Heart left ventricle (tissue), 16 donors: ENCODE data around the gene CARS1. TPM values are rescaled to one million over a fixed set of nuclear protein-coding genes. Genes with fewer than 3 reads are reported as not detected.

Experiments used
- ATAC-seq, 4 donors: fragments of 200-7000 bp; cut with Tn5 transposase; one replicate each; pipeline ENCODE4 v1.9.1; 2020 to 2022; ENCODE audit warnings: moderate library complexity in 4 of 4, mild to moderate bottlenecking in 3 of 4, moderate number of reproducible peaks in 1 of 4
- DNase-seq, 5 donors: peaks; one replicate each; pipeline ENCODE4 v3.0.0-alpha.2; 2020
- H3K27ac ChIP-seq, 12 donors: fragments of 200-600 bp; sonication (generic) in 4 of 12; one replicate each; pipeline versions ENCODE4 v1.5.0 to v1.8.0; 2016 to 2022; ENCODE audit warnings: mild to moderate bottlenecking in 2 of 12
- H3K27me3 ChIP-seq, 9 donors: fragments of 200-600 bp; sonication (generic) in 2 of 9; one replicate each; pipeline versions ENCODE4 v1.5.1 to v1.8.0; 2016 to 2022; ENCODE audit warnings: mild to moderate bottlenecking in 3 of 9
- H3K36me3 ChIP-seq, 9 donors: fragments of 200-600 bp; sonication (generic) in 2 of 9; one replicate each; pipeline versions ENCODE4 v1.5.0 to v1.8.0; 2018 to 2022; ENCODE audit warnings: mild to moderate bottlenecking in 2 of 9
- H3K4me1 ChIP-seq, 12 donors: fragments of 200-600 bp; sonication (generic) in 4 of 12; one replicate each; pipeline versions ENCODE4 v1.5.0 to v1.8.0; 2016 to 2022; ENCODE audit warnings: mild to moderate bottlenecking in 3 of 12
- H3K4me3 ChIP-seq, 12 donors: fragments of 200-600 bp; sonication (generic) in 4 of 12; one replicate each; pipeline versions ENCODE4 v1.5.0 to v1.8.0; 2017 to 2022; ENCODE audit warnings: mild to moderate bottlenecking in 9 of 12, moderate library complexity in 4 of 12
- H3K9me3 ChIP-seq, 12 donors: fragments of 200-600 bp; sonication (generic) in 4 of 12; one replicate each; pipeline versions ENCODE4 v1.5.0 to v1.8.0; 2016 to 2022; ENCODE audit warnings: mild to moderate bottlenecking in 1 of 12
- POLR2A ChIP-seq, 2 donors: fragments of 450-650 bp; IDR thresholded peaks; one replicate each; pipeline ENCODE4 v1.6.1; 2017; ENCODE audit warnings: antibody characterized with exemption in 2 of 2, mild to moderate bottlenecking in 2 of 2, moderate library complexity in 2 of 2
- WGBS, 4 donors: extraction: QIAGEN DNeasy Blood & Tissue Kit in 2 of 4; methylation state at CpG; one replicate each; pipeline versions ENCODE4 v1.1.5 to v1.1.7; 2013 to 2018; 5-methylcytosine and 5-hydroxymethylcytosine counted together
- intact Hi-C, 10 donors: fragments of 100-400 bp; cut with DNase I; formaldehyde crosslinking; loops; one replicate each; pipeline versions ENCODE4 v1.11.1 to v1.14.2; 2022
- polyA plus RNA-seq, 2 donors: library from polyadenylated mRNA; stranded (reverse); fragments of 200-250 nt; gene quantifications; one replicate each; pipeline ENCODE4 v1.2.3, GENCODE V29; 2013
- total RNA-seq, 9 donors: library from RNA; depleted of rRNA in 2 of 9; stranded (reverse); fragments of >200 nt in 2 of 9; fragmentation: NEBNext Ultra II Directional in 3 of 9; extraction: Animal tissue kit (Norgen Biotek cat#: 25700) in 3 of 9; gene quantifications; one replicate each; pipeline versions ENCODE4 v1.1.0 to v1.2.4, GENCODE V29; 2016 to 2023
- TF ChIP-seq, protein P1 (sequence below), 12 donors: fragments of 200-600 bp; sonication (generic) in 4 of 12; IDR thresholded peaks; one replicate each; pipeline versions ENCODE4 v1.5.0 to v1.8.0; 2018 to 2022; ENCODE audit warnings: antibody characterized with exemption in 12 of 12, mild to moderate bottlenecking in 5 of 12
- donor health status: ischemic (EF 13 %, LVEDD 7.1; RV severe dilation, severe dysfunction).
- donor health status: healthy with polysubstance abuse.
- donor health status: DM: no; HTN: yes; CAD: no.
- donor health status: DM: no; HTN: no; CAD: no.
- donor health status: ischemic (EF 25% LVEDD 6.9; RV normal size, moderate dysfunction).
- donor health status: ischemic (EF 25% LVEDD 5.7; RV mildly dilated, moderate dysfunction).
- donor health status: healthy.
- donor health status: DM: yes; HTN: yes; CAD: no.
- donor health status: ischemic (EF 35%, LVEDD 5.7; RV mildly dilated, moderate dysfunction).
- donor health status: nonischemic (EF 11% LVEDD 7.7; RV severe dilation, severe dysfunction).
- donor health status: DM: yes; HTN: yes; CAD: no.
- donor health status: PGD.
- donor health status: ischemic (EF 29% LVEDD 5.4; RV normal size, mild dysfunction).
- donor health status: nonischemic (EF 23%, LVEDD 6.1; RV moderate dilation, normal function).

Gene CARS1
- total and polyA plus RNA-seq, 11 donors: 9.3 to 30.5 (median 18.5) TPM

DNA sequence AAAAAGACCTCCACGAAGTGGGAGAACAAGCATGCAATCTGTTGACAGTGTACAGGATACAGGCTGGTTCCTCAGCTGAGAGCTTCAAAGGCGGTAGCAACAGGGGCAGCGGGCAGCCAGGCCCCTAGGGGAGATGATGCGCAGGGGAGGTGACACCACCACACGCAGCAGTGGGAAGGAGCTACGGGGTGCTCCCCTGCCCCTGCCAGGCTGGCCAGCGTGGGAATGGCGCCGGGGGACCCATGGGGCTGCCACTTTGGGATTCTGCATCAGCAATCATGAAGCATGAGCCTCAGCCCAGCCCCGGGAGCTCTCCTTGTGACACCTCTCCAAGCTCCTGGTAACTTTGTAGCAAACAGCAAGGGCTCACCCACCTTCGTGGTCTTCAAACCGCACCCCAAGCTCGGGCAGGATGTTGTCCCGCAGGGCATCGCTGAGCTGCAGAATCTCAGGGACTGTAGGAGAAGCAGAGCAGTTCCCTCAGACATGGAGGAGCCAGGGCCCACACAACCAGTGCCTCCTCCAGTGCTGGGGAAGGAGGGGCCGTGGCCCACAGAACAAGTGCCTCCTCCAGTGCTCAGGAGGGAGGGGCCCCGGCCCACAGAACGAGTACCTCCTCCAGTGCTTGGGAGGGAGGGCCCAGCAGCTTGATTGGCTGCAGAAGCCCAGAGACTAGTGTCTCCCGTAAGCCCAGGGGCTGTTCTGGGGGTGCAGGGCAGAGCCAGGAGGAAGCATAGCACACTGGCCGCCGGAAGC, 50.5 kb downstream of the CARS1 start:
- no peaks in the 10 kb centered on the region for H3K27me3 ChIP-seq
- TF ChIP-seq, protein P1, sequence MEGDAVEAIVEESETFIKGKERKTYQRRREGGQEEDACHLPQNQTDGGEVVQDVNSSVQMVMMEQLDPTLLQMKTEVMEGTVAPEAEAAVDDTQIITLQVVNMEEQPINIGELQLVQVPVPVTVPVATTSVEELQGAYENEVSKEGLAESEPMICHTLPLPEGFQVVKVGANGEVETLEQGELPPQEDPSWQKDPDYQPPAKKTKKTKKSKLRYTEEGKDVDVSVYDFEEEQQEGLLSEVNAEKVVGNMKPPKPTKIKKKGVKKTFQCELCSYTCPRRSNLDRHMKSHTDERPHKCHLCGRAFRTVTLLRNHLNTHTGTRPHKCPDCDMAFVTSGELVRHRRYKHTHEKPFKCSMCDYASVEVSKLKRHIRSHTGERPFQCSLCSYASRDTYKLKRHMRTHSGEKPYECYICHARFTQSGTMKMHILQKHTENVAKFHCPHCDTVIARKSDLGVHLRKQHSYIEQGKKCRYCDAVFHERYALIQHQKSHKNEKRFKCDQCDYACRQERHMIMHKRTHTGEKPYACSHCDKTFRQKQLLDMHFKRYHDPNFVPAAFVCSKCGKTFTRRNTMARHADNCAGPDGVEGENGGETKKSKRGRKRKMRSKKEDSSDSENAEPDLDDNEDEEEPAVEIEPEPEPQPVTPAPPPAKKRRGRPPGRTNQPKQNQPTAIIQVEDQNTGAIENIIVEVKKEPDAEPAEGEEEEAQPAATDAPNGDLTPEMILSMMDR (IDR thresholded peaks at IDR 0.05): no peak
- TF ChIP-seq POLR2A (IDR thresholded peaks at IDR 0.05): no peak
- intact Hi-C loops: no loop called here
- H3K27ac ChIP-seq: no peak overlapping the region
- peaks cover 0 to 6% (median 3%) of the 10 kb centered on the region in 12 donors for H3K4me1 ChIP-seq
- ATAC-seq (no peak), DNase-seq (no peak)
- H3K36me3 ChIP-seq: peaks cover 0 to 100% (median 77%) of the 10 kb centered on the region in 9 donors
- H3K4me3 ChIP-seq: no peak overlapping the region
- WGBS, 4 donors: 84 to 87% (median 86%) methylated on average over 19 to 21 of the region's 21 CpGs
- no peaks in the 10 kb centered on the region for H3K9me3 ChIP-seq

DNA sequence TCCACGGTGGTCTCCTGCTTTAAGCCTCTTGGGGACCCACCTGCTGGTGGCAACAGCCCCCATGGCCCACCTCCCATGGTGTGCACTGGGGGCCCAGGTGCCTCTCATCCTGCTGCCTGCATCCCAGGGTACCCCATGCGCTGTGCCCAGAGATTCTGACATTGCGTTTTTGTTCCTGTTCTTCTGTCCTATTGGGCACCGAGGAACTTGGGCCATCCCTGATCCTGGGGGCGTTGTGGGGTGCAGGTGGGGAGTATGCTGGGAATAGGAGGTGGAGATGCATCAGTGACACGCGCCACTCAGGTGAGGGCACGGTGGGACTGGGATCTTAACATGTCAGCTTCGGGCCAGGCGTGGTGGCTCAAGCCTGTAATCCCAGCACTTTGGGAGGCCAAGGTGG, 52.7 kb downstream of the CARS1 start:
- Histone ChIP-seq H3K27ac (no peak overlapping the region), H3K36me3 (peaks cover 0 to 99% (median 73%) of the 10 kb centered on the region in 9 donors), H3K4me1 (peaks cover 0 to 24% (median 11%) of the 10 kb centered on the region in 12 donors), H3K4me3 (no peak overlapping the region), H3K27me3 (no peaks in the 10 kb centered on the region), H3K9me3 (no peaks in the 10 kb centered on the region)
- TF ChIP-seq, protein P1 (IDR thresholded peaks at IDR 0.05): no peak
- TF ChIP-seq POLR2A (IDR thresholded peaks at IDR 0.05): no peak
- intact Hi-C loops: no loop called here
- WGBS, 4 donors: 96 to 97% (median 97%) methylated on average over 10 of the region's 10 CpGs
- no peak for DNase-seq
- no peak for ATAC-seq

DNA sequence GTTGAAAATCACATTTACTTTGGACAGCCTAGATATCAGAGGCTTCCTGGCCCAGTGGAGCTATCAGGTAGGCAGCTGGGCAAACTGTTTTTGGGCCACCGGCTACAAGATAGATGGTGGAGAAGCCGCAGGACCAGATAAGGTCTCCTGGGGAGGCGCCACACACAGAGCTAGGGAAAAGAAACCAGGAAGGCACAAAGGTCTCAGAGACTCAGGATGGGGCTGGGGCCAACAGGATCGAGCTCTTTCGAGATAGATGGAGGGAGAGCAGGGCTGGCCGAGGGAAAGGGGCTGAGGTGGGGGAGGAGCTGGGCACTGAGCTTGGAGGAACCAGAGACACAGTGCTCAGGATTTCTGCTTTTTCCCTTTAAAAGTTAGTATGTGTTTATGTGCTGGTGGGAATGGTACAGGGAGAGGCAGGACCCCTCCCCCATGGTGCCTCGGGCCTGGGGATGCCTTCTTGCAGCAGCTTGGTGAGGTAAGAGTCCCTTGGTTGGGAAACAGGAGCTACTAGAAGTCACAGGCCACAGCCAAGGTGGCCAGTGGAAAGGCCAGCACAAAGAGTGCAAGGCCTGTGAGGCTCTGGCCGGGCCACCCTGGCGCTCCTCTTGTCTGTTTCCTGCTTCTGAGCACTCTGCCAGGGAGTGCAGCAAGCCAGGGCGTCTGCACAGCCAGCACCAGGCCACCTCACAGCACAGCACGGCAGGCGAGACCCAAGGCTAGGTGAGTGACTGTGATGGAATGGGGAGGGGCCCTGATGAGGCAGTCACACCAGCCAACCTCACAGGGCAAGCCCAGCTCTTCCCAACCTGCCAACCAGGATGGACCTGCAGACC, 53.6 kb downstream of the CARS1 start:
- intact Hi-C loops: no loop called here
- no peaks in the 10 kb centered on the region for H3K9me3 ChIP-seq
- DNase-seq: no peak
- H3K27me3 ChIP-seq: no peaks in the 10 kb centered on the region
- H3K4me3 ChIP-seq: no peak overlapping the region
- 90 to 94% (median 93%) methylated on average over 11 to 12 of the region's 12 CpGs for WGBS, 4 donors
- no peak for TF ChIP-seq POLR2A (IDR thresholded peaks at IDR 0.05)
- peaks cover 0 to 24% (median 11%) of the 10 kb centered on the region in 12 donors for H3K4me1 ChIP-seq
- ATAC-seq: no peak
- no peak overlapping the region for H3K27ac ChIP-seq
- peaks cover 0 to 91% (median 66%) of the 10 kb centered on the region in 9 donors for H3K36me3 ChIP-seq

DNA sequence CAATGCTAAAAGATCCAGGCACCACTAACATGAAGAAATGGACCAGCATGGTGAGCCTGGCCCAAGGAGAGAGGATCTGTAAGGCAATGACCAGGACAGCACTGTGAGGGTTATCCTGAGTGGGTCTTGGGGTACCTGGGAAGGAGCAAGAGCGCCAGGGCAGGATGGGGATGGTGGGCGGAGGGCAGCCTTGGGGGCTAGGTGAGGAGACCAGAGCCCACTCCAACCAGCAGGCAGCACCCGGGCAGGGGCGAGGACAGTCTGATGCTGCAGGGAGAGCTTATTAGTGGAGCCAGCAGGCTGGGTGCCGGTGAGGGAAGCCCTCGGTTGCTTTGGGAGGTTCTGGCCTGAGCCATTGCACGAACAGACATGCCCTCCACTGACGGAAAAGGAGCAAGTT, 54.4 kb downstream of the CARS1 start:
- 89 to 97% (median 96%) methylated on average over 8 of the region's 8 CpGs for WGBS, 4 donors
- no peak for ATAC-seq
- H3K4me3 ChIP-seq: no peak overlapping the region
- intact Hi-C loops: no loop called here
- no peak overlapping the region for H3K27ac ChIP-seq
- H3K36me3 ChIP-seq: peaks cover 0 to 84% (median 64%) of the 10 kb centered on the region in 9 donors
- H3K4me1 ChIP-seq: peaks cover 0 to 24% (median 11%) of the 10 kb centered on the region in 12 donors
- no peak for DNase-seq
- no peaks in the 10 kb centered on the region for H3K27me3 ChIP-seq
- H3K9me3 ChIP-seq: no peaks in the 10 kb centered on the region
- TF ChIP-seq, protein P1 (IDR thresholded peaks at IDR 0.05): no peak
- TF ChIP-seq POLR2A (IDR thresholded peaks at IDR 0.05): no peak
